Liver (tissue), 9 donors: ENCODE data around the gene KRTAP29-1. TPM values are rescaled to one million over a fixed set of nuclear protein-coding genes. Genes with fewer than 3 reads are reported as not detected.

ENCODE experiments used
- DNase-seq: peaks from one replicate; pipeline ENCODE4 v3.0.0-alpha.2; 2017; ENCODE audit warnings: low spot score
- H3K27ac ChIP-seq, 2 donors: one replicate each; pipeline ENCODE4 v1.7.0; 2013; ENCODE audit warnings: inconsistent platforms in 2 of 2, low read length in 2 of 2, control low read depth in 1 of 2, low read depth in 1 of 2, mild to moderate bottlenecking in 1 of 2
- H3K27me3 ChIP-seq, 4 donors: one replicate each; pipeline versions ENCODE4 v1.6.1 to v1.7.0; 2013; ENCODE audit warnings: low read length in 3 of 4, inconsistent platforms in 1 of 4, mild to moderate bottlenecking in 1 of 4, moderate library complexity in 1 of 4; ENCODE audit not compliant: control insufficient read depth in 4 of 4, insufficient read depth in 4 of 4
- H3K36me3 ChIP-seq, 4 donors: one replicate each; pipeline versions ENCODE4 v1.6.1 to v1.7.0; 2013; ENCODE audit warnings: low read length in 3 of 4, mild to moderate bottlenecking in 3 of 4, low read depth in 1 of 4, moderate library complexity in 1 of 4; ENCODE audit not compliant: control insufficient read depth in 4 of 4, insufficient read depth in 3 of 4
- H3K4me1 ChIP-seq, 4 donors: one replicate each; pipeline versions ENCODE4 v1.6.1 to v1.7.0; 2013; ENCODE audit warnings: low read length in 3 of 4, mild to moderate bottlenecking in 3 of 4, moderate library complexity in 1 of 4; ENCODE audit not compliant: control insufficient read depth in 4 of 4, insufficient read depth in 4 of 4
- H3K4me3 ChIP-seq, 3 donors: one replicate each; pipeline versions ENCODE4 v1.6.1 to v1.7.0; 2013; ENCODE audit warnings: low read length in 3 of 3, control low read depth in 1 of 3, low read depth in 1 of 3, mild to moderate bottlenecking in 1 of 3
- H3K9ac ChIP-seq, 2 donors: one replicate each; pipeline ENCODE4 v1.7.0; 2013; ENCODE audit warnings: low read length in 2 of 2, mild to moderate bottlenecking in 2 of 2, moderate library complexity in 2 of 2, control low read depth in 1 of 2, low read depth in 1 of 2
- H3K9me3 ChIP-seq, 4 donors: one replicate each; pipeline versions ENCODE4 v1.6.1 to v1.7.0; 2013; ENCODE audit warnings: low read length in 3 of 4; ENCODE audit not compliant: control insufficient read depth in 4 of 4
- EGR1 ChIP-seq, 2 donors: IDR thresholded peaks; 2 replicates each; pipeline ENCODE4 v1.6.1; 2016 to 2018; ENCODE audit warnings: antibody characterized with exemption in 2 of 2, low read depth in 2 of 2
- GABPA ChIP-seq, 2 donors: IDR thresholded peaks in 1 of 2; conservative IDR thresholded peaks in 1 of 2; 2 replicates each; pipeline ENCODE4 v1.6.1; 2016; ENCODE audit warnings: antibody characterized with exemption in 2 of 2, mild to moderate bottlenecking in 1 of 2, moderate library complexity in 1 of 2
- HNF4A ChIP-seq, 2 donors: conservative IDR thresholded peaks; 2 replicates each; pipeline ENCODE4 v1.6.1; 2016; ENCODE audit warnings: antibody characterized with exemption in 2 of 2, mild to moderate bottlenecking in 2 of 2
- HNF4G ChIP-seq: IDR thresholded peaks from 2 replicates; pipeline ENCODE4 v1.6.1; 2016; ENCODE audit warnings: antibody characterized with exemption
- JUND ChIP-seq, 2 donors: IDR thresholded peaks; 2 replicates each; pipeline ENCODE4 v1.6.1; 2016; ENCODE audit warnings: antibody characterized with exemption in 2 of 2
- NR2F2 ChIP-seq: IDR thresholded peaks from 2 replicates; pipeline ENCODE4 v1.6.1; 2016; ENCODE audit warnings: antibody characterized with exemption
- RAD21 ChIP-seq, 2 donors: IDR thresholded peaks; 2 replicates each; pipeline ENCODE4 v1.6.1; 2016; ENCODE audit warnings: antibody characterized with exemption in 2 of 2, mild to moderate bottlenecking in 2 of 2
- RXRA ChIP-seq, 2 donors: IDR thresholded peaks; 2 replicates each; pipeline ENCODE4 v1.6.1; 2017 to 2018; ENCODE audit warnings: antibody characterized with exemption in 2 of 2, mild to moderate bottlenecking in 1 of 2
- SP1 ChIP-seq: IDR thresholded peaks from 2 replicates; pipeline ENCODE4 v1.6.1; 2018; ENCODE audit warnings: antibody characterized with exemption, mild to moderate bottlenecking
- TAF1 ChIP-seq: conservative IDR thresholded peaks from 2 replicates; pipeline ENCODE4 v1.6.1; 2016; ENCODE audit warnings: antibody characterized with exemption, mild to moderate bottlenecking
- YY1 ChIP-seq: IDR thresholded peaks from 2 replicates; pipeline ENCODE4 v1.6.1; 2016; ENCODE audit warnings: antibody characterized with exemption, mild to moderate bottlenecking
- WGBS: extraction: QIAGEN DNeasy Blood & Tissue Kit; methylation state at CpG from one replicate; pipeline ENCODE4 v1.1.7; 2013; 5-methylcytosine and 5-hydroxymethylcytosine counted together
- polyA plus RNA-seq, 2 donors: library from polyadenylated mRNA; stranded (reverse) in 1 of 2; unstranded in 1 of 2; fragments of 200-250 nt in 1 of 2; fragments of >200 nt in 1 of 2; fragmentation: Nextera tagmentation in 1 of 2; extraction: Ambion mirVana in 1 of 2; gene quantifications; one replicate each; pipeline versions ENCODE4 v1.2.1 to v1.2.3, GENCODE V29; 2013 to 2015
- total RNA-seq, 2 donors: library from RNA; depleted of rRNA; stranded (reverse); fragments of >200 nt; gene quantifications; one replicate each; pipeline ENCODE4 v1.2.3, GENCODE V29; 2014
- TF ChIP-seq, protein P1 (sequence below): fragments of 150-350 bp; IDR thresholded peaks from 2 replicates; pipeline ENCODE4 v1.5.1; 2017; ENCODE audit warnings: improper control_type of control experiment, low read depth, low read length; ENCODE audit not compliant: missing input control
- TF ChIP-seq, protein P2 (sequence below): IDR thresholded peaks from 2 replicates; pipeline ENCODE4 v1.6.1; 2016; ENCODE audit warnings: antibody characterized with exemption
- TF ChIP-seq, protein P3 (sequence below): IDR thresholded peaks from 2 replicates; pipeline ENCODE4 v1.6.1; 2016; ENCODE audit warnings: antibody characterized with exemption
- donor health status: healthy.
- donor health status: healthy.
- donor health status: healthy.
- donor health status: healthy.
- donor health status: healthy.

The KRTAP29-1 gene
- total and polyA plus RNA-seq, 4 donors = not detected

DNA sequence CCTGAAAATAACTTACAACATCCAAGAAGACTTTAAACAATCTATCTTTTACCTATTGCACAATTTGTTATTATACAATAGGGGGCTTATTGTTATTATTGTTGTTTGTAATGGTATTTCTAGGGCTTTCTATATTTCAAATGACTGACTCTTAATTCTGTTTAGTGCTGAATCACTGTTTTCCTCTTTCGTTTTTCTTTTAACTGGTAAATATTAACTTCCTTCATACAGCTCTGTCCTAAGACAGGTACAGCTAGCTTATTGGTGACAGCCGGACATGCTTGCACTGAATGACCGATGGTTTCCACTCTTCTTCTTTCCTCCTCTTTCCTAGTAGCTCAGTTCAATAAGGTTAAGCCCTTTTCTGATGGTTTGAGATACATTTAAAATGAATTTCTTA is 15.6 kb downstream of the KRTAP29-1 start (continued):
- TF ChIP-seq TAF1 = no peak
- TF ChIP-seq, protein P1, sequence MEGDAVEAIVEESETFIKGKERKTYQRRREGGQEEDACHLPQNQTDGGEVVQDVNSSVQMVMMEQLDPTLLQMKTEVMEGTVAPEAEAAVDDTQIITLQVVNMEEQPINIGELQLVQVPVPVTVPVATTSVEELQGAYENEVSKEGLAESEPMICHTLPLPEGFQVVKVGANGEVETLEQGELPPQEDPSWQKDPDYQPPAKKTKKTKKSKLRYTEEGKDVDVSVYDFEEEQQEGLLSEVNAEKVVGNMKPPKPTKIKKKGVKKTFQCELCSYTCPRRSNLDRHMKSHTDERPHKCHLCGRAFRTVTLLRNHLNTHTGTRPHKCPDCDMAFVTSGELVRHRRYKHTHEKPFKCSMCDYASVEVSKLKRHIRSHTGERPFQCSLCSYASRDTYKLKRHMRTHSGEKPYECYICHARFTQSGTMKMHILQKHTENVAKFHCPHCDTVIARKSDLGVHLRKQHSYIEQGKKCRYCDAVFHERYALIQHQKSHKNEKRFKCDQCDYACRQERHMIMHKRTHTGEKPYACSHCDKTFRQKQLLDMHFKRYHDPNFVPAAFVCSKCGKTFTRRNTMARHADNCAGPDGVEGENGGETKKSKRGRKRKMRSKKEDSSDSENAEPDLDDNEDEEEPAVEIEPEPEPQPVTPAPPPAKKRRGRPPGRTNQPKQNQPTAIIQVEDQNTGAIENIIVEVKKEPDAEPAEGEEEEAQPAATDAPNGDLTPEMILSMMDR = no peak

DNA sequence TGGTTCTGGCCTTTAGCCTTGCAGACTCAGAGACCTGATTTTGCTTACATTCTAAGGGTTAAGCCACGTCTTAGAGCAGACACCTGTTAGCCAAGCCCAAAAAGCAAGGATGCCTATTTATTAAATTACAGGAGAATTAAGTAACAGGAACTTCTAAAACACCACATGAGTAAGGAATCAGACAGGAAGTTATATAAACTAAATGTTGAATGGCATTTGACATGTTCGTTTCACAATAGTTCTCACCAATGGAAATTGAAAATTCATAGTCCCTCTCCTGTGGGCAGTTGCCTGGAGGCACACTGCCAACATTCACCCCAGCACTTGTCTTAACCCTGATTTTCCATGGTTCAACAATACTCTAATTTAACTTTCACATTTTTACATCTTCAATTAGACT is 18.1 kb downstream of the KRTAP29-1 start:
- Histone ChIP-seq H3K27me3 (peaks cover 0 to 3% (median 0%) of the 10 kb centered on the region in 4 donors), H3K27ac (no peak overlapping the region), H3K9ac (no peak overlapping the region), H3K9me3 (peaks cover 0 to 3% (median 0%) of the 10 kb centered on the region in 4 donors), H3K4me1 (no peaks in the 10 kb centered on the region), H3K36me3 (no peaks in the 10 kb centered on the region), H3K4me3 (no peak overlapping the region)
- WGBS = 35% methylated on average over 2 of the region's 2 CpGs
- TF ChIP-seq EGR1 (IDR thresholded peaks at IDR 0.05; ENCODE audit: low read depth in 2 of 2) (no peak), YY1 (no peak), HNF4A (conservative IDR thresholded peaks at IDR 0.05) (no peak), NR2F2 (no peak), SP1 (no peak), HNF4G (no peak), RXRA (IDR thresholded peaks at IDR 0.05) (no peak), GABPA (IDR thresholded peaks at IDR 0.05 in 1 of 2, conservative IDR thresholded peaks at IDR 0.05 in 1 of 2) (no peak), TAF1 (no peak), JUND (IDR thresholded peaks at IDR 0.05) (no peak)
- TF ChIP-seq, protein P1 = no peak
- TF ChIP-seq, protein P2, sequence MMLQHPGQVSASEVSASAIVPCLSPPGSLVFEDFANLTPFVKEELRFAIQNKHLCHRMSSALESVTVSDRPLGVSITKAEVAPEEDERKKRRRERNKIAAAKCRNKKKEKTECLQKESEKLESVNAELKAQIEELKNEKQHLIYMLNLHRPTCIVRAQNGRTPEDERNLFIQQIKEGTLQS = no peak
- TF ChIP-seq, protein P3, sequence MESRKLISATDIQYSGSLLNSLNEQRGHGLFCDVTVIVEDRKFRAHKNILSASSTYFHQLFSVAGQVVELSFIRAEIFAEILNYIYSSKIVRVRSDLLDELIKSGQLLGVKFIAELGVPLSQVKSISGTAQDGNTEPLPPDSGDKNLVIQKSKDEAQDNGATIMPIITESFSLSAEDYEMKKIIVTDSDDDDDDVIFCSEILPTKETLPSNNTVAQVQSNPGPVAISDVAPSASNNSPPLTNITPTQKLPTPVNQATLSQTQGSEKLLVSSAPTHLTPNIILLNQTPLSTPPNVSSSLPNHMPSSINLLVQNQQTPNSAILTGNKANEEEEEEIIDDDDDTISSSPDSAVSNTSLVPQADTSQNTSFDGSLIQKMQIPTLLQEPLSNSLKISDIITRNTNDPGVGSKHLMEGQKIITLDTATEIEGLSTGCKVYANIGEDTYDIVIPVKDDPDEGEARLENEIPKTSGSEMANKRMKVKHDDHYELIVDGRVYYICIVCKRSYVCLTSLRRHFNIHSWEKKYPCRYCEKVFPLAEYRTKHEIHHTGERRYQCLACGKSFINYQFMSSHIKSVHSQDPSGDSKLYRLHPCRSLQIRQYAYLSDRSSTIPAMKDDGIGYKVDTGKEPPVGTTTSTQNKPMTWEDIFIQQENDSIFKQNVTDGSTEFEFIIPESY = no peak
- no peak for DNase-seq

DNA sequence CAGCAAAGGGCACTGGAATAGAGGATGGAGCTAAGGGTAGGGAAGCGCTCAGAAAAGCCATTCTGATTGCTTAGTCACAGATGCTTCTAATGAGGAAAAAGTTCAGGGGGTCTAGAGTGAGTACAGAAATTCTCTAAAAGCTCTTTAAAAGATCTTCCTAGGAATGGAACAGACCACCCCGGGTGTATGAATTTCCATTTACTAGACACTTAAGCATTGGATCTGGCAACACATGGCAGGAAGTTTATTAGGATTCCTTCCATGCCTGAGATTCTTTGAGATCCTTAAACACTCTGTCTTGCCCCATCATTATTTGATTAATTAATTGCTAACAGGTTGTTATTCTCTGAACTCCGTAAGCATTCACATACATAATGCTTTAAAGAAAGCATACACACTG is 18.6 kb downstream of the KRTAP29-1 start:
- no peaks in the 10 kb centered on the region for H3K4me1 ChIP-seq
- 57% methylated on average over 3 of the region's 3 CpGs for WGBS
- no peak overlapping the region for H3K9ac ChIP-seq

More for the DNA sequence above, 18.6 kb downstream of the KRTAP29-1 start:
- Histone ChIP-seq H3K36me3 (no peaks in the 10 kb centered on the region), H3K4me3 (no peak overlapping the region), H3K9me3 (peaks cover 0 to 3% (median 0%) of the 10 kb centered on the region in 4 donors), H3K27me3 (peaks cover 0 to 3% (median 0%) of the 10 kb centered on the region in 4 donors), H3K27ac (no peak overlapping the region)
- TF ChIP-seq JUND (IDR thresholded peaks at IDR 0.05) (no peak), TAF1 (no peak), YY1 (no peak), RAD21 (IDR thresholded peaks at IDR 0.05) (no peak), HNF4G (no peak)
- TF ChIP-seq, protein P2 = no peak
- no peak for DNase-seq
